GM23338 (cell line): ENCODE data around the gene JAKMIP1. TPM values are rescaled to one million over a fixed set of nuclear protein-coding genes. Genes with fewer than 3 reads are reported as not detected.

Experiments used
- ATAC-seq: fragments of 200-7000 bp; cut with Tn5 transposase; 3 replicates; pipeline ENCODE4 v1.9.1; 2020
- DNase-seq: peaks from one replicate; pipeline ENCODE4 v3.0.0-alpha.2; 2015; ENCODE audit warnings: low spot score
- H2AFZ ChIP-seq: fragments of 200-600 bp; sonication (generic); 2 replicates; pipeline ENCODE4 v1.8.0; 2016; ENCODE audit warnings: antibody characterized with exemption, mild to moderate bottlenecking, moderate library complexity
- H3F3A ChIP-seq: fragments of 200-600 bp; sonication (generic); replicated peaks from 2 replicates; pipeline ENCODE4 v1.8.0; 2017; ENCODE audit warnings: antibody characterized with exemption, mixed run types, low read depth
- H3K27ac ChIP-seq: fragments of 200-600 bp; sonication (generic); 2 replicates; pipeline ENCODE4 v1.6.1; 2016; ENCODE audit warnings: low read depth
- H3K27me3 ChIP-seq: fragments of 200-600 bp; sonication (generic); 2 replicates; pipeline ENCODE4 v1.8.0; 2016; ENCODE audit warnings: mild to moderate bottlenecking, mixed run types, moderate library complexity; ENCODE audit not compliant: insufficient read depth
- H3K36me3 ChIP-seq: fragments of 200-600 bp; sonication (generic); 2 replicates; pipeline ENCODE4 v1.8.0; 2016; ENCODE audit warnings: mild to moderate bottlenecking; ENCODE audit not compliant: insufficient read depth
- H3K4me1 ChIP-seq: fragments of 200-600 bp; sonication (generic); 2 replicates; pipeline ENCODE4 v1.8.0; 2016; ENCODE audit warnings: mild to moderate bottlenecking, moderate library complexity; ENCODE audit not compliant: insufficient read depth
- H3K4me2 ChIP-seq: fragments of 200-600 bp; sonication (generic); 2 replicates; pipeline ENCODE4 v1.7.1; 2017; ENCODE audit warnings: mixed run types
- H3K4me3 ChIP-seq: fragments of 200-600 bp; sonication (generic); 2 replicates; pipeline ENCODE4 v1.6.1; 2016; ENCODE audit warnings: mixed run types
- H3K79me2 ChIP-seq: fragments of 200-600 bp; sonication (generic); replicated peaks from 2 replicates; pipeline ENCODE4 v1.8.0; 2017; ENCODE audit warnings: mild to moderate bottlenecking; ENCODE audit not compliant: insufficient read depth
- H3K9me2 ChIP-seq: fragments of 200-600 bp; sonication (generic); 2 replicates; pipeline ENCODE4 v1.8.0; 2017; ENCODE audit not compliant: insufficient read depth
- H4K20me1 ChIP-seq: fragments of 200-600 bp; sonication (generic); replicated peaks from 2 replicates; pipeline ENCODE4 v1.8.0; 2017; ENCODE audit warnings: mild to moderate bottlenecking; ENCODE audit not compliant: insufficient read depth
- H3K27ac Mint-ChIP-seq: 2 replicates; pipeline ENCODE4 v1.8.0; 2020; ENCODE audit warnings: inconsistent platforms, mild to moderate bottlenecking, moderate library complexity, mixed read lengths
- H3K27me3 Mint-ChIP-seq: 3 replicates; pipeline ENCODE4 v1.8.0; 2022; ENCODE audit warnings: low read depth, mild to moderate bottlenecking, moderate library complexity, mixed read lengths, inconsistent platforms; ENCODE audit not compliant: insufficient read depth, poor library complexity
- H3K36me3 Mint-ChIP-seq: 3 replicates; pipeline ENCODE4 v1.8.0; 2021; ENCODE audit warnings: low read depth, mild to moderate bottlenecking, inconsistent platforms, moderate library complexity, mixed read lengths
- H3K4me1 Mint-ChIP-seq: 3 replicates; pipeline ENCODE4 v1.8.0; 2020; ENCODE audit warnings: mild to moderate bottlenecking, inconsistent platforms, mixed read lengths
- H3K4me3 Mint-ChIP-seq: 3 replicates; pipeline ENCODE4 v1.8.0; 2021; ENCODE audit warnings: moderate library complexity, mild to moderate bottlenecking, inconsistent platforms, mixed read lengths
- H3K9me3 Mint-ChIP-seq: 3 replicates; pipeline ENCODE4 v1.8.0; 2020; ENCODE audit warnings: moderate library complexity, mild to moderate bottlenecking, inconsistent platforms, mixed read lengths
- CREB1 ChIP-seq: fragments of 250-450 bp; sonication (Bioruptor Pico); IDR thresholded peaks from 2 replicates; pipeline ENCODE4 v1.5.0; 2020; ENCODE audit warnings: low read depth, mild to moderate bottlenecking, moderate library complexity
- ETS1 ChIP-seq: IDR thresholded peaks from 2 replicates; pipeline ENCODE4 v1.6.1; 2016; ENCODE audit warnings: antibody characterized with exemption
- EZH2 ChIP-seq: fragments of 200-600 bp; sonication (generic); IDR thresholded peaks from one replicate; pipeline ENCODE4 v1.8.0; 2017; ENCODE audit warnings: antibody characterized with exemption, mild to moderate bottlenecking, low read depth; ENCODE audit not compliant: unreplicated experiment
- EZH2phosphoT487 ChIP-seq: fragments of 200-600 bp; sonication (generic); IDR thresholded peaks from one replicate; pipeline ENCODE4 v1.8.1; 2018; ENCODE audit warnings: antibody characterized with exemption; ENCODE audit not compliant: unreplicated experiment
- NANOG ChIP-seq: IDR thresholded peaks from 2 replicates; pipeline ENCODE4 v1.6.1; 2016; ENCODE audit warnings: antibody characterized with exemption, borderline replicate concordance
- STAT1 ChIP-seq: IDR thresholded peaks from one replicate; pipeline ENCODE4 v1.6.1; 2016; ENCODE audit warnings: antibody characterized with exemption; ENCODE audit not compliant: unreplicated experiment
- ZNF114 ChIP-seq: fragments of 250-450 bp; sonication (Bioruptor Pico); IDR thresholded peaks from 2 replicates; pipeline ENCODE4 v1.5.0; 2020; ENCODE audit warnings: mild to moderate bottlenecking, moderate library complexity
- ZNF331 ChIP-seq: fragments of 250-450 bp; sonication (Bioruptor Pico); IDR thresholded peaks from 2 replicates; pipeline ENCODE4 v1.5.0; 2020; ENCODE audit warnings: low read depth, mild to moderate bottlenecking, moderate library complexity
- ZNF462 ChIP-seq: fragments of 250-450 bp; sonication (Bioruptor Pico); IDR thresholded peaks from 2 replicates; pipeline ENCODE4 v1.5.0; 2020; ENCODE audit warnings: mild to moderate bottlenecking, moderate library complexity
- polyA plus RNA-seq: library from polyadenylated mRNA; unstranded; fragments of >200 nt; fragmentation: Nextera tagmentation; extraction: Ambion mirVana; gene quantifications from 2 replicates; pipeline ENCODE4 v1.2.1, GENCODE V29; 2016
- total RNA-seq: library from RNA; depleted of rRNA; stranded (reverse); fragments of >200 nt; shearing (Covaris generic); gene quantifications from 2 replicates; pipeline ENCODE4 v1.2.3, GENCODE V29; 2014
- TF ChIP-seq, protein P1 (sequence below): IDR thresholded peaks from one replicate; pipeline ENCODE4 v1.6.1; 2018; ENCODE audit warnings: antibody characterized with exemption; ENCODE audit not compliant: unreplicated experiment
- TF ChIP-seq, protein P2 (sequence below), 2 experiments: fragments of 200-600 bp in 1 of 2; sonication (generic) in 1 of 2; conservative IDR thresholded peaks; 2 replicates each; pipeline versions ENCODE4 v1.5.1 to v1.6.1; 2016 to 2017; ENCODE audit warnings: antibody characterized with exemption in 2 of 2, low read depth in 2 of 2, mild to moderate bottlenecking in 2 of 2, moderate library complexity in 1 of 2

JAKMIP1 gene
- total and polyA plus RNA-seq, 2 experiments from 2014 or later = 4.6 to 5.1 TPM

DNA sequence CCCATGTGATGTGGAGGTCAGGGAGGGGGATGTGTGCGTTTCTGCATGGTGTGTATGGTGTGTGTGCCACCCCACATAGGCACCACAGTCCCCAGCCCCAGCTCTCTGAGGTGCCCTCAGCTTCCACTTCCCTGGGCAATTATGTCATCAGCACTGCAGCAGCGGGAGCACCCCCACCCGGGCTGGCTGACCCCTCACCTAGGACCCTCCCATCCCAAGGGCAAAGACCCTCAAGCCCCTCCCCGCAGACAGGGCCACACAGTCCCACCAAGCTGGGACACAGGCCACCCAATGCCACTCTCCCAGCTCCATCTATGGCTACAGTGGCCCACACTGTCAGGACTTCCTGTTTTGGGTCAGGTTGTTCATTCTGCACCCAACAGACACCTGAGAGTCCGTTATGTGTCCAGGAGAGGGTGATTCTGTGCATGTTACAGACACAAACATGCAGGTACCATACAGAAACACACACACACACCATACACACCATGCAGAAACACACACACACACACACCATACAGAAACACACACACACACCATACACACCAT lies 75.2 kb downstream of the JAKMIP1 start:
- Histone ChIP-seq H3K27me3 (no peaks in the 10 kb centered on the region), H3K4me1 (no peaks in the 10 kb centered on the region), H3K79me2 (no peaks in the 10 kb centered on the region), H3K36me3 (no peaks in the 10 kb centered on the region), H3K27ac (no peak overlapping the region), H3K4me2 (no peak overlapping the region), H2AFZ (no peak overlapping the region), H3F3A (no peaks in the 10 kb centered on the region), H3K4me3 (no peak overlapping the region), H3K9me2 (no peaks in the 10 kb centered on the region), H4K20me1 (no peaks in the 10 kb centered on the region; the same call in 1 of the 2 replicates)
- H3K9me3 Mint-ChIP-seq = no peaks in the 10 kb centered on the region
- TF ChIP-seq ZNF462 (CRISPR knock-in tag) = no peak
- no peak for TF ChIP-seq ETS1
- TF ChIP-seq STAT1 = no peak
- TF ChIP-seq ZNF331 (CRISPR knock-in tag) = no peak
- no peak for TF ChIP-seq ZNF114 (CRISPR knock-in tag)
- no peak for TF ChIP-seq EZH2phosphoT487
- TF ChIP-seq, protein P1, sequence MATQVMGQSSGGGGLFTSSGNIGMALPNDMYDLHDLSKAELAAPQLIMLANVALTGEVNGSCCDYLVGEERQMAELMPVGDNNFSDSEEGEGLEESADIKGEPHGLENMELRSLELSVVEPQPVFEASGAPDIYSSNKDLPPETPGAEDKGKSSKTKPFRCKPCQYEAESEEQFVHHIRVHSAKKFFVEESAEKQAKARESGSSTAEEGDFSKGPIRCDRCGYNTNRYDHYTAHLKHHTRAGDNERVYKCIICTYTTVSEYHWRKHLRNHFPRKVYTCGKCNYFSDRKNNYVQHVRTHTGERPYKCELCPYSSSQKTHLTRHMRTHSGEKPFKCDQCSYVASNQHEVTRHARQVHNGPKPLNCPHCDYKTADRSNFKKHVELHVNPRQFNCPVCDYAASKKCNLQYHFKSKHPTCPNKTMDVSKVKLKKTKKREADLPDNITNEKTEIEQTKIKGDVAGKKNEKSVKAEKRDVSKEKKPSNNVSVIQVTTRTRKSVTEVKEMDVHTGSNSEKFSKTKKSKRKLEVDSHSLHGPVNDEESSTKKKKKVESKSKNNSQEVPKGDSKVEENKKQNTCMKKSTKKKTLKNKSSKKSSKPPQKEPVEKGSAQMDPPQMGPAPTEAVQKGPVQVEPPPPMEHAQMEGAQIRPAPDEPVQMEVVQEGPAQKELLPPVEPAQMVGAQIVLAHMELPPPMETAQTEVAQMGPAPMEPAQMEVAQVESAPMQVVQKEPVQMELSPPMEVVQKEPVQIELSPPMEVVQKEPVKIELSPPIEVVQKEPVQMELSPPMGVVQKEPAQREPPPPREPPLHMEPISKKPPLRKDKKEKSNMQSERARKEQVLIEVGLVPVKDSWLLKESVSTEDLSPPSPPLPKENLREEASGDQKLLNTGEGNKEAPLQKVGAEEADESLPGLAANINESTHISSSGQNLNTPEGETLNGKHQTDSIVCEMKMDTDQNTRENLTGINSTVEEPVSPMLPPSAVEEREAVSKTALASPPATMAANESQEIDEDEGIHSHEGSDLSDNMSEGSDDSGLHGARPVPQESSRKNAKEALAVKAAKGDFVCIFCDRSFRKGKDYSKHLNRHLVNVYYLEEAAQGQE = no peak
- no peak for TF ChIP-seq NANOG
- TF ChIP-seq, protein P2, sequence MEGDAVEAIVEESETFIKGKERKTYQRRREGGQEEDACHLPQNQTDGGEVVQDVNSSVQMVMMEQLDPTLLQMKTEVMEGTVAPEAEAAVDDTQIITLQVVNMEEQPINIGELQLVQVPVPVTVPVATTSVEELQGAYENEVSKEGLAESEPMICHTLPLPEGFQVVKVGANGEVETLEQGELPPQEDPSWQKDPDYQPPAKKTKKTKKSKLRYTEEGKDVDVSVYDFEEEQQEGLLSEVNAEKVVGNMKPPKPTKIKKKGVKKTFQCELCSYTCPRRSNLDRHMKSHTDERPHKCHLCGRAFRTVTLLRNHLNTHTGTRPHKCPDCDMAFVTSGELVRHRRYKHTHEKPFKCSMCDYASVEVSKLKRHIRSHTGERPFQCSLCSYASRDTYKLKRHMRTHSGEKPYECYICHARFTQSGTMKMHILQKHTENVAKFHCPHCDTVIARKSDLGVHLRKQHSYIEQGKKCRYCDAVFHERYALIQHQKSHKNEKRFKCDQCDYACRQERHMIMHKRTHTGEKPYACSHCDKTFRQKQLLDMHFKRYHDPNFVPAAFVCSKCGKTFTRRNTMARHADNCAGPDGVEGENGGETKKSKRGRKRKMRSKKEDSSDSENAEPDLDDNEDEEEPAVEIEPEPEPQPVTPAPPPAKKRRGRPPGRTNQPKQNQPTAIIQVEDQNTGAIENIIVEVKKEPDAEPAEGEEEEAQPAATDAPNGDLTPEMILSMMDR (conservative IDR thresholded peaks at IDR 0.05; ENCODE audit: low read depth in 2 of 2) = no peak
- TF ChIP-seq EZH2 = no peak
- TF ChIP-seq CREB1 (CRISPR knock-in tag) = no peak
- ATAC-seq = no peak
- H3K36me3 Mint-ChIP-seq = no peaks in the 10 kb centered on the region
- H3K4me3 Mint-ChIP-seq = no peak overlapping the region
- peaks cover 3% of the 10 kb centered on the region for H3K27me3 Mint-ChIP-seq
- DNase-seq = no peak
- peaks cover 2% of the 10 kb centered on the region; the same call in 2 of the 3 replicates for H3K4me1 Mint-ChIP-seq
- H3K27ac Mint-ChIP-seq = no peak overlapping the region
